Measurements from ENCODE around the gene RNF141. TPM values are rescaled to one million over a fixed set of nuclear protein-coding genes. Genes with fewer than 3 reads are reported as not detected.

The RNF141 gene
- polyA plus RNA-seq, 1 donor from 2014 or later: 79.2 TPM

- Histone ChIP-seq H3K4me2 (ENCODE audit: low read length) (no peak overlapping the region), H3K9ac (ENCODE audit: low read length) (no peak overlapping the region), H3F3A (ENCODE audit: insufficient read depth, low read length, poor library complexity, severe bottlenecking) (no peaks in the 10 kb centered on the region), H3K9me2 (ENCODE audit: insufficient read depth, low read length) (no peaks in the 10 kb centered on the region), H3K36me3 (ENCODE audit: insufficient read depth, low read length) (no peaks in the 10 kb centered on the region), H4K20me1 (ENCODE audit: insufficient read depth) (no peaks in the 10 kb centered on the region), H2AFZ (ENCODE audit: low read depth, low read length) (no peak overlapping the region), H3K4me3 (ENCODE audit: low read length) (no peak overlapping the region), H3K9me3 (ENCODE audit: low read length) (no peaks in the 10 kb centered on the region), H3K27me3 (ENCODE audit: insufficient read depth, low read depth, low read length) (no peaks in the 10 kb centered on the region), H3K27ac (ENCODE audit: low read length) (no peak overlapping the region), H3K79me2 (replicated peaks; ENCODE audit: insufficient read depth, low read length) (no peaks in the 10 kb centered on the region)
- TF ChIP-seq TAF1 (IDR thresholded peaks at IDR 0.05; ENCODE audit: low read depth): no peak
Observed at GRCh38 chr11:10581481-10582019, 40.6 kb upstream of the RNF141 start.

DNA sequence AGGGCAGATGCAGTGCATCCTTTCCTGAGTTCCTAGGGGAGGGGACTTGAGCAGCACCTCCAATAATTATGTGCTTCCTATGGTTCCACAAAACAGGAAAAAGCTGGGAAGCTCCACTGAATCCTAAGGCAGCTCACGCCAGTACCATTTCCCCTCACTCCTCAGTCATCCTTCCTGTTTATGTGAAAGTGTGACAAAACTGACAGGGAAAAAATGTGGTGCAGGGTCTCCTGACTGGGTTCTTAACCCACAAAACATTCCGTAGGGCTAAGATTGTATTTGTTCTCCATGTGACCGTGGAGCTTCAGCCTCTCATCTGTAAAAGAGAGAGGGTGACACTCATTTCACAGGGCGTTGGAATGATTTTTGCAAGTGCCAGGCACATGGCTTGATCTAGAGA, 39.6 kb upstream of the RNF141 start:
- H3K4me2 ChIP-seq (ENCODE audit: low read length): no peak overlapping the region
- H3K79me2 ChIP-seq (replicated peaks; ENCODE audit: insufficient read depth, low read length): no peaks in the 10 kb centered on the region
- TF ChIP-seq, protein P1, sequence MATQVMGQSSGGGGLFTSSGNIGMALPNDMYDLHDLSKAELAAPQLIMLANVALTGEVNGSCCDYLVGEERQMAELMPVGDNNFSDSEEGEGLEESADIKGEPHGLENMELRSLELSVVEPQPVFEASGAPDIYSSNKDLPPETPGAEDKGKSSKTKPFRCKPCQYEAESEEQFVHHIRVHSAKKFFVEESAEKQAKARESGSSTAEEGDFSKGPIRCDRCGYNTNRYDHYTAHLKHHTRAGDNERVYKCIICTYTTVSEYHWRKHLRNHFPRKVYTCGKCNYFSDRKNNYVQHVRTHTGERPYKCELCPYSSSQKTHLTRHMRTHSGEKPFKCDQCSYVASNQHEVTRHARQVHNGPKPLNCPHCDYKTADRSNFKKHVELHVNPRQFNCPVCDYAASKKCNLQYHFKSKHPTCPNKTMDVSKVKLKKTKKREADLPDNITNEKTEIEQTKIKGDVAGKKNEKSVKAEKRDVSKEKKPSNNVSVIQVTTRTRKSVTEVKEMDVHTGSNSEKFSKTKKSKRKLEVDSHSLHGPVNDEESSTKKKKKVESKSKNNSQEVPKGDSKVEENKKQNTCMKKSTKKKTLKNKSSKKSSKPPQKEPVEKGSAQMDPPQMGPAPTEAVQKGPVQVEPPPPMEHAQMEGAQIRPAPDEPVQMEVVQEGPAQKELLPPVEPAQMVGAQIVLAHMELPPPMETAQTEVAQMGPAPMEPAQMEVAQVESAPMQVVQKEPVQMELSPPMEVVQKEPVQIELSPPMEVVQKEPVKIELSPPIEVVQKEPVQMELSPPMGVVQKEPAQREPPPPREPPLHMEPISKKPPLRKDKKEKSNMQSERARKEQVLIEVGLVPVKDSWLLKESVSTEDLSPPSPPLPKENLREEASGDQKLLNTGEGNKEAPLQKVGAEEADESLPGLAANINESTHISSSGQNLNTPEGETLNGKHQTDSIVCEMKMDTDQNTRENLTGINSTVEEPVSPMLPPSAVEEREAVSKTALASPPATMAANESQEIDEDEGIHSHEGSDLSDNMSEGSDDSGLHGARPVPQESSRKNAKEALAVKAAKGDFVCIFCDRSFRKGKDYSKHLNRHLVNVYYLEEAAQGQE (IDR thresholded peaks at IDR 0.05; ENCODE audit: borderline replicate concordance): no peak
- TF ChIP-seq TAF1 (IDR thresholded peaks at IDR 0.05; ENCODE audit: low read depth) (no peak), EP300 (conservative IDR thresholded peaks at IDR 0.05; ENCODE audit: poor library complexity, severe bottlenecking) (no peak), MXI1 (conservative IDR thresholded peaks at IDR 0.05; ENCODE audit: poor library complexity, severe bottlenecking) (no peak), SMC3 (conservative IDR thresholded peaks at IDR 0.05; ENCODE audit: poor library complexity) (no peak), EZH2 (IDR thresholded peaks at IDR 0.05; ENCODE audit: borderline replicate concordance, insufficient read depth, low read length, poor library complexity, severe bottlenecking) (no peak), POLR2AphosphoS5 (IDR thresholded peaks at IDR 0.05) (no peak), RAD21 (conservative IDR thresholded peaks at IDR 0.05) (no peak)
- TF ChIP-seq, protein P2, sequence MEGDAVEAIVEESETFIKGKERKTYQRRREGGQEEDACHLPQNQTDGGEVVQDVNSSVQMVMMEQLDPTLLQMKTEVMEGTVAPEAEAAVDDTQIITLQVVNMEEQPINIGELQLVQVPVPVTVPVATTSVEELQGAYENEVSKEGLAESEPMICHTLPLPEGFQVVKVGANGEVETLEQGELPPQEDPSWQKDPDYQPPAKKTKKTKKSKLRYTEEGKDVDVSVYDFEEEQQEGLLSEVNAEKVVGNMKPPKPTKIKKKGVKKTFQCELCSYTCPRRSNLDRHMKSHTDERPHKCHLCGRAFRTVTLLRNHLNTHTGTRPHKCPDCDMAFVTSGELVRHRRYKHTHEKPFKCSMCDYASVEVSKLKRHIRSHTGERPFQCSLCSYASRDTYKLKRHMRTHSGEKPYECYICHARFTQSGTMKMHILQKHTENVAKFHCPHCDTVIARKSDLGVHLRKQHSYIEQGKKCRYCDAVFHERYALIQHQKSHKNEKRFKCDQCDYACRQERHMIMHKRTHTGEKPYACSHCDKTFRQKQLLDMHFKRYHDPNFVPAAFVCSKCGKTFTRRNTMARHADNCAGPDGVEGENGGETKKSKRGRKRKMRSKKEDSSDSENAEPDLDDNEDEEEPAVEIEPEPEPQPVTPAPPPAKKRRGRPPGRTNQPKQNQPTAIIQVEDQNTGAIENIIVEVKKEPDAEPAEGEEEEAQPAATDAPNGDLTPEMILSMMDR (IDR thresholded peaks at IDR 0.05; ENCODE audit: poor library complexity, severe bottlenecking): no peak
- H3K27me3 ChIP-seq (ENCODE audit: insufficient read depth, low read depth, low read length): no peaks in the 10 kb centered on the region
- no peaks in the 10 kb centered on the region for H3K9me3 ChIP-seq (ENCODE audit: low read length)
- no peaks in the 10 kb centered on the region for H3F3A ChIP-seq (ENCODE audit: insufficient read depth, low read length, poor library complexity, severe bottlenecking)
- H3K9me2 ChIP-seq (ENCODE audit: insufficient read depth, low read length): no peaks in the 10 kb centered on the region
- H3K9ac ChIP-seq (ENCODE audit: low read length): no peak overlapping the region
- H3K4me3 ChIP-seq (ENCODE audit: low read length): no peak overlapping the region
- H3K36me3 ChIP-seq (ENCODE audit: insufficient read depth, low read length): no peaks in the 10 kb centered on the region
- H4K20me1 ChIP-seq (ENCODE audit: insufficient read depth): no peaks in the 10 kb centered on the region
- no peak overlapping the region for H3K27ac ChIP-seq (ENCODE audit: low read length)
- no peak overlapping the region for H2AFZ ChIP-seq (ENCODE audit: low read depth, low read length)

DNA sequence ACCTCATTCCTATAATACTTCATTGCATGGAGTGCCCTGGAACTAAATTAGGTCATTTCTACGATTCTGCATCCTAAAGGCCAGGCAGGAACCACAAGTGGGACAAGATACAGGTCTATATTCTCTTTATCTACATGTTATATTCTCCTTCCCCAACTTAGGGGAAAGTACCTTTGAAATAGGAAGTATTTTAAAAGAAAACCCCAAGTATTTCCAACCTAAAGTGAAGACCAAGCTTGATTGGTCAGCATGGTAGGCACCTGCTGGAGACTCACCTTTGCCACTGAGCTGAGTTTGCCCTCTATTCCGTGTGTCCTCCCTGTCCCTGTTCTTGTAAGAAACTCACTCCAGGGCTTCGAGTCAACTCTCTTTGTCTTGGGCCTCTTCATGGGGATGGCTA, 38.7 kb upstream of the RNF141 start:
- TF ChIP-seq, protein P1 (IDR thresholded peaks at IDR 0.05; ENCODE audit: borderline replicate concordance): no peak
- TF ChIP-seq EZH2 (IDR thresholded peaks at IDR 0.05; ENCODE audit: borderline replicate concordance, insufficient read depth, low read length, poor library complexity, severe bottlenecking) (no peak), RAD21 (conservative IDR thresholded peaks at IDR 0.05) (no peak), SMC3 (conservative IDR thresholded peaks at IDR 0.05; ENCODE audit: poor library complexity) (no peak), MXI1 (conservative IDR thresholded peaks at IDR 0.05; ENCODE audit: poor library complexity, severe bottlenecking) (no peak)

More for the DNA sequence above, 38.7 kb upstream of the RNF141 start:
- no peak overlapping the region for H3K27ac ChIP-seq (ENCODE audit: low read length)
- H2AFZ ChIP-seq (ENCODE audit: low read depth, low read length): no peak overlapping the region
- no peak overlapping the region for H3K4me3 ChIP-seq (ENCODE audit: low read length)
- no peaks in the 10 kb centered on the region for H3K9me3 ChIP-seq (ENCODE audit: low read length)
- no peaks in the 10 kb centered on the region for H4K20me1 ChIP-seq (ENCODE audit: insufficient read depth)
- H3K27me3 ChIP-seq (ENCODE audit: insufficient read depth, low read depth, low read length): no peaks in the 10 kb centered on the region
- no peaks in the 10 kb centered on the region for H3K36me3 ChIP-seq (ENCODE audit: insufficient read depth, low read length)
- H3K9ac ChIP-seq (ENCODE audit: low read length): no peak overlapping the region
- H3K9me2 ChIP-seq (ENCODE audit: insufficient read depth, low read length): no peaks in the 10 kb centered on the region
- no peak overlapping the region for H3K4me2 ChIP-seq (ENCODE audit: low read length)
- H3K79me2 ChIP-seq (replicated peaks; ENCODE audit: insufficient read depth, low read length): no peaks in the 10 kb centered on the region
- H3F3A ChIP-seq (ENCODE audit: insufficient read depth, low read length, poor library complexity, severe bottlenecking): no peaks in the 10 kb centered on the region

All from neural cell (in vitro differentiated cells).